ENCODE results near the gene SERBP1. TPM values are rescaled to one million over a fixed set of nuclear protein-coding genes. Genes with fewer than 3 reads are reported as not detected.

Gene SERBP1
- total and polyA plus RNA-seq, 7 experiments from 2014 or later, result 108 to 282 (median 151) TPM

GRCh38 chr1:67368046-67368514 is 62.1 kb downstream of the SERBP1 start:
- CTCF ChIA-PET, result no interaction called here
- no peak for ATAC-seq
- Mint-ChIP-seq H3K27me3 (no peaks in the 10 kb centered on the region), H3K4me3 (no peak overlapping the region), H3K27ac (peak overlapping the region in 1 of 9 donors; percentile 13), H3K9me3 (peaks cover 0 to 2% (median 0%) of the 10 kb centered on the region in 11 donors), H3K4me1 (peaks cover 0 to 11% (median 0%) of the 10 kb centered on the region in 7 donors), H3K36me3 (peaks cover 0 to 54% (median 0%) of the 10 kb centered on the region in 5 donors)
- H3K27me3 ChIP-seq (ENCODE audit: control insufficient read depth in 2 of 2, insufficient read depth in 2 of 2, low read length in 2 of 2), result no peaks in the 10 kb centered on the region
- H3K4me1 ChIP-seq (ENCODE audit: control insufficient read depth in 2 of 2, insufficient read depth in 2 of 2, low read length in 2 of 2), result no peaks in the 10 kb centered on the region
- H3K27ac ChIP-seq (ENCODE audit: low read depth, low read length), result no peak overlapping the region
- no peak for DNase-seq
- POLR2A ChIA-PET, result no interaction called here
- H3K36me3 ChIP-seq (ENCODE audit: control insufficient read depth in 2 of 3, insufficient read depth in 3 of 3, low read length in 3 of 3), result no peaks in the 10 kb centered on the region
- intact Hi-C loops (cut with micrococcal nuclease), result no loop called here
- no peaks in the 10 kb centered on the region for H3K9me3 ChIP-seq (ENCODE audit: control insufficient read depth in 2 of 3, low read length in 3 of 3)
- no peak overlapping the region for H3K4me3 ChIP-seq (ENCODE audit: low read length)

DNA sequence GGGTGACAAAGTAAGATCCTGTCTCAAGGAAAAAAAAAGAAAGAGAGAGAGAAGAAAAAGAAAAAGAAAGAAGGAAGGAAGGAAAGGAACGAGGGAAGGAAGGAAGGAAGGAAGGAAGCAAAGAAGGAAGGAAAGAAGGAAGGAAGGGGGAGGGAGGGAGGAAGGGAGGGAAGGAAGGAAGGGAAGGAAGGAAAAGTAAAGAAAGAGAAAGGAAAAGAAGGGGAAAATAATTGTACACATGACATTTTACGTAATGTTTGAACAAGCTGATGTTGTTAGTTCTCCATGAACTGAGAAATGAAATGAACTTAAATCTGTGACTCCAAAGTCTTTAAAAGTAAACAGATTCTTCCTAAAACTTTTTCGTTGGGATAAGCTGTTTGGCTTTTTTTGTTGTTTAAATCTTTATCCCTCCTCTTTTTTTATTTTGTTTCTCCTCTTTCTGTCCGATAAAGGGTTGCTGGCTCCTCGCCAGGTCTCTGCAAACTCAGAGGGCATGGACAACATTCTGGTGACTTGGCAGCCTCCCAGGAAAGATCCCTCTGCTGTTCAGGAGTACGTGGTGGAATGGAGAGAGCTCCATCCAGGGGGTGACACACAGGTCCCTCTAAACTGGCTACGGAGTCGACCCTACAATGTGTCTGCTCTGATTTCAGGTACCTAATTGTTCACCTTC is 62.7 kb downstream of the SERBP1 start:
- DNase-seq (no peak), ATAC-seq (no peak)
- no peaks in the 10 kb centered on the region for H3K36me3 ChIP-seq (ENCODE audit: control insufficient read depth in 2 of 3, insufficient read depth in 3 of 3, low read length in 3 of 3)
- no peaks in the 10 kb centered on the region for H3K4me1 ChIP-seq (ENCODE audit: control insufficient read depth in 2 of 2, insufficient read depth in 2 of 2, low read length in 2 of 2)
- H3K27ac Mint-ChIP-seq, result peak overlapping the region in 2 of 9 donors; percentile 37 to 72
- no peak overlapping the region for H3K4me3 Mint-ChIP-seq
- ChIA-PET POLR2A (no interaction called here), CTCF (interaction anchor here (0.7 kb wide), 2 partner anchors 22 to 122 kb away, joined by 3 to 5 read pairs; no protein-coding TSS in a partner anchor)
- no peaks in the 10 kb centered on the region for H3K27me3 Mint-ChIP-seq
- H3K4me1 Mint-ChIP-seq, result peaks cover 0 to 11% (median 0%) of the 10 kb centered on the region in 7 donors
- intact Hi-C loops (cut with micrococcal nuclease), result no loop called here
- peaks cover 0 to 2% (median 0%) of the 10 kb centered on the region in 11 donors for H3K9me3 Mint-ChIP-seq
- H3K4me3 ChIP-seq (ENCODE audit: low read length), result no peak overlapping the region
- H3K27me3 ChIP-seq (ENCODE audit: control insufficient read depth in 2 of 2, insufficient read depth in 2 of 2, low read length in 2 of 2), result no peaks in the 10 kb centered on the region
- peaks cover 0 to 51% (median 0%) of the 10 kb centered on the region in 5 donors for H3K36me3 Mint-ChIP-seq
- H3K9me3 ChIP-seq (ENCODE audit: control insufficient read depth in 2 of 3, low read length in 3 of 3), result no peaks in the 10 kb centered on the region
- no peak overlapping the region for H3K27ac ChIP-seq (ENCODE audit: low read depth, low read length)

- H3K27me3 Mint-ChIP-seq, result peaks cover 0 to 4% (median 0%) of the 10 kb centered on the region in 5 donors
- Histone ChIP-seq H3K27ac (ENCODE audit: low read depth, low read length) (no peak overlapping the region), H3K27me3 (ENCODE audit: control insufficient read depth in 2 of 2, insufficient read depth in 2 of 2, low read length in 2 of 2) (no peaks in the 10 kb centered on the region), H3K4me3 (ENCODE audit: low read length) (no peak overlapping the region), H3K9me3 (ENCODE audit: control insufficient read depth in 2 of 3, low read length in 3 of 3) (no peaks in the 10 kb centered on the region), H3K4me1 (ENCODE audit: control insufficient read depth in 2 of 2, insufficient read depth in 2 of 2, low read length in 2 of 2) (no peaks in the 10 kb centered on the region), H3K36me3 (ENCODE audit: control insufficient read depth in 2 of 3, insufficient read depth in 3 of 3, low read length in 3 of 3) (no peaks in the 10 kb centered on the region)
- ATAC-seq (no peak), DNase-seq (peak in 6 of 9 donors; percentile 13 to 39 (median 24))
- H3K4me1 Mint-ChIP-seq, result peaks cover 2 to 24% (median 9%) of the 10 kb centered on the region in 7 donors
- H3K27ac Mint-ChIP-seq, result no peak overlapping the region
- peak overlapping the region in 4 of 10 donors; percentile 5 to 49 (median 44) for H3K4me3 Mint-ChIP-seq
- no peaks in the 10 kb centered on the region for H3K9me3 Mint-ChIP-seq
- ChIA-PET CTCF (no interaction called here), POLR2A (no interaction called here)
- intact Hi-C loops (cut with micrococcal nuclease), result no loop called here
- H3K36me3 Mint-ChIP-seq, result peaks cover 0 to 46% (median 4%) of the 10 kb centered on the region in 5 donors
Observed at GRCh38 chr1:67361641-67362040, 68.6 kb downstream of the SERBP1 start.

- DNase-seq, result no peak
- Mint-ChIP-seq H3K4me1 (peaks cover 4 to 38% (median 9%) of the 10 kb centered on the region in 7 donors), H3K36me3 (peaks cover 3 to 51% (median 8%) of the 10 kb centered on the region in 5 donors), H3K27me3 (peaks cover 0 to 4% (median 0%) of the 10 kb centered on the region in 5 donors), H3K27ac (peak overlapping the region in 1 of 9 donors; percentile 75), H3K4me3 (no peak overlapping the region), H3K9me3 (no peaks in the 10 kb centered on the region)
- no peaks in the 10 kb centered on the region for H3K36me3 ChIP-seq (ENCODE audit: control insufficient read depth in 2 of 3, insufficient read depth in 3 of 3, low read length in 3 of 3)
- H3K4me1 ChIP-seq (ENCODE audit: control insufficient read depth in 2 of 2, insufficient read depth in 2 of 2, low read length in 2 of 2), result no peaks in the 10 kb centered on the region
- no peak overlapping the region for H3K4me3 ChIP-seq (ENCODE audit: low read length)
- CTCF ChIA-PET, result no interaction called here
- no peaks in the 10 kb centered on the region for H3K27me3 ChIP-seq (ENCODE audit: control insufficient read depth in 2 of 2, insufficient read depth in 2 of 2, low read length in 2 of 2)
- intact Hi-C loops (cut with micrococcal nuclease), result no loop called here
- POLR2A ChIA-PET, result no interaction called here
- no peak overlapping the region for H3K27ac ChIP-seq (ENCODE audit: low read depth, low read length)
- no peaks in the 10 kb centered on the region for H3K9me3 ChIP-seq (ENCODE audit: control insufficient read depth in 2 of 3, low read length in 3 of 3)
- ATAC-seq, result no peak
Observed at GRCh38 chr1:67359592-67359991, 70.6 kb downstream of the SERBP1 start.

Other genes starting within 250 kb of the SERBP1 start
- gene IL12RB2, start 122.5 kb downstream of the SERBP1 start, total RNA-seq, result 10 to 100 TPM in 1 of 5 experiments, 1 to 10 TPM in 2, under 1 TPM in 2; 0.38 to 78.1 (median 1.1) TPM
- under 1 TPM; 0.47 to 0.60 TPM for gene IL12RB2, start 122.5 kb downstream of the SERBP1 start, polyA plus RNA-seq

Data from naive thymus-derived CD4-positive, alpha-beta T cell (primary cell).